ENCODE data around the gene FBXW8.

FBXW8 gene

DNA sequence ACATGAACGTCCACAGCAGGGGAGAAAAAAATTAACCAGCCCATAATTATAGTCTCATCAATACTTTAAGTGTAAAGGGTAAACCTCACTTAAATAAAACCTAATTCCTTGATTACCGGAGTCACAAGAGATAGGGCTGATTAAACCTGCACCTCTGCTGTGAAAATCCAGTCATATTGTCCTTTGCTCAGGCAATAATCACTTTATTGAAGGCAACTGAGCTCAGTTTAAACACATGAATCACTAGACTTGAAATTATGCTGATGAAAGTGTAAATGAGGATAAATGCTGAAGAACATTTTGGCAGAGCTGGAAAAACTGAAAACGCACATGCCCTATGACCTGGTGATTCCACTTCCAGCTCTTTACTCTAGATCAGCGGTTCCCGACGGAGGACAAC, 22.9 kb upstream of the FBXW8 start:
- no peak for DNase-seq

- no peak for DNase-seq
Measured at GRCh38 chr12:116890330-116890729, 20.4 kb upstream of the FBXW8 start.

DNA sequence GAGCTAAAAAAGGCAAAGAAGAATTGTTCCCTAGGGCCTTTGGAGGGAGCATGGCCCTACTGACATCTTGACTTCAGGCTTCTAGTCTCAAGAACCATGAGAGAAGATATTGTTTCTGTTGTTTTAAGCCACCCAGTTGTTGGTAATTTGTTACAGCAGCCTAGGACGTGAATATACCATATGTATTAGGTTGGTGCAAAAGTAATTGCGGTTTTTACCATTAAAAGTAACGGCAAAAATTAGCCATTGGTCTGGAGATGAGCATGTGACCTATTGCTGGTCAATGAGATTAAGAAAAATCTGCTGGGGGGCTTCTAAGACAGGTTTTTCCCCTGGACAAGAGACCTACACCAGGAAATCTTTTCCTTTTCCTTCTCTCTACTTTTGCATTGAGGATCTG, 19.7 kb upstream of the FBXW8 start:
- no peak for DNase-seq

DNA sequence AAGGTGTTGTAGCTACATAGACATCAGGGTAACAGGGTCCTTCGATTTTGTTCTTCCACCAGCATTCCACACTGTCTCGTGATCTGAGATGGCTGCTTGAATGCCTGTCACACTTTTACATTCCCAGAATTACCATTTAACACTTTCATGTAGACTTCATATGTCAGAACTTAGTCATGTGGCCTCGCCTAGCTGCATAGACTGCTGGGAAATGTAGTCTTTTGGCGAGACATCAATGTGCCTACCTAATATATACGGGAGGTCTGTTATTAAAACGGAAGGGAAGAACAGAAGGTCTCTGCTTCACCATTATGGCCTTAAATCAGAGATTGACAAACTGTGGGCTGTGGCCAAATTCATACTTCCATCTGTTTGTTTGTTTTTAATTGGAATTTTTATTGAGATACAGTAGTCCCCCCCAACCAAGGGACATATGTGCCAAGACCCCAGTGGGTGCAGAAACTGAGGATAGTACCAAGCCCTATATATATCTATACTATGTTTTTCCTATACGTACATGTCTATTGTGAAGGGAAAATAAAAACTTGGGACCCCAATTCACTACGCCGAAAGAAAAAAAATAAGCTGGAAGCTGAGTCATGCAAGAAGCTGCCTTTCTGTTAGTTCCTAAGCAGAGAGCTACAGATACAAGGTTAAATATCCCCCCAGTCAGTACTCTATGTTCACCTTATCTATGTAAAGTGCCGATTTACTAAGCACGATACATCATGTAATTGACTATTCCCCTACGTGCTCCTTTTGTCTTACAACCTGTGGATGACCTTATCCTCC, 18.2 kb upstream of the FBXW8 start:
- no peak for DNase-seq

DNA sequence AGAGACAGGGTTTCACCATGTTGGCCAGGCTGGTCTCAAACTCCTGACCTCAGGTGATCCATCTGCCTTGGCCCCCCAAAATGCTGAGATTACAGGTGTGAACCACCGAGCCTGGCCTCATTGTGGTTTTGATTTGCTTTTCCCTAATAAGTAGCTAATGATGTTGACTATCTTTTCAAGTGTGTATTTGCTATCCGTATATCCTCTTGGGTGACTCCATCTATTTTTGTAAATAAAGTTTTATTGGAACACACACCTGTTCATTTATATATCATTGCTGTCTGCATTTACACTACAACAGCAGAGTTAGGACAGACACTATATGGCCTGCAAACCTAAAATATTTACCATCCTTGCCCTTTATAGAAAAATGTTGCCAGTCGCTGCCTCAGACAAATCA, 15.8 kb upstream of the FBXW8 start:
- no peak for DNase-seq

DNA sequence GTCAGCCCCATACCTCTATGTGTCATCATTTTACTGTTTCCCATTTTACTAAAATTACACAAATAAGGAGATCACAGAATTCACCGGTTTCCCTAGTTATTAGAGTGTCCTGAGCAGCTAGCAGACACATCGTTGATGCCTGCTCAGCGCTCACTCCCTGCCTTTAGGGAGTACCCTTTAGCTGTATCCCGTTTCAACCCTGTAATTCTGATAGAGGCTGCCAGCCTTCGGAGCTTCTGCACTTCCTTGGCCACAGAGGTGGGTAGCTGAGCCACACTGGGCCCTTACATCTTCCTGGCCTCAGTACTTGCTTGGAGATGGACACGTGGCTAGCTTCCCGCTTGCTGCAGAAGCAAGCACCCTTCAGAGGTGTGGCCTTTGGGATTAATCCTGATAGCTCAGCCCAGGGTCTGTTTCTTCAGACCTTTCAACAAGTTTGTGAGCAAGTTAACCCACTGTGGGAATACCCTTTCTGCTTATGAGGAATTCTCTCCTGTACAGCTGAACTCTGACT, 14.3 kb upstream of the FBXW8 start:
- no peak for DNase-seq

- DNase-seq, result no peak
Measured at GRCh38 chr12:116897476-116897875, 13.3 kb upstream of the FBXW8 start.

- DNase-seq, result no peak
Measured at GRCh38 chr12:116898669-116899068, 12.1 kb upstream of the FBXW8 start.

- no peak for DNase-seq
Measured at GRCh38 chr12:116901612-116902011, 9.1 kb upstream of the FBXW8 start.

- no peak for DNase-seq
Measured at GRCh38 chr12:116903818-116904217, 6.9 kb upstream of the FBXW8 start.

DNA sequence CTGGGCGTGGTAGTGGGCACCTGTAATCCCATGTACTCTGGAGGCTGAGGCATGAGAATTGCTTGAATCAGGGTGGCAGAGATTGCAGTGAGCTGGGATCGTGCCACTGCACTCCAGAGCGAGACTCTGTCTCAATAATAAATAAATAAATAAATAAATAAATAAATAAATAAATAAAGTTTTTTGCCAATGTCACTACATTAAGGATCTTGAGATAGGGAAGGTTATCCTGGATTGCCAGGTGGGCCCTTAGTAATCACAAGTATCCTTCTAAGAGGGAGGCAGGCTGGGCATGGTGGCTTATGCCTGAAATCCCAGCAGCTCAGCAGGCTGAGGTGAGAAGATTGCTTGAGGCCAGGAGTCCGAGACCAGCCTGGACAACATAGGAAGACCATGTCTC, 4.5 kb upstream of the FBXW8 start:
- no peak for DNase-seq

- no peak for DNase-seq
Measured at GRCh38 chr12:116910280-116910644, 488 bp upstream of the FBXW8 start.

DNA sequence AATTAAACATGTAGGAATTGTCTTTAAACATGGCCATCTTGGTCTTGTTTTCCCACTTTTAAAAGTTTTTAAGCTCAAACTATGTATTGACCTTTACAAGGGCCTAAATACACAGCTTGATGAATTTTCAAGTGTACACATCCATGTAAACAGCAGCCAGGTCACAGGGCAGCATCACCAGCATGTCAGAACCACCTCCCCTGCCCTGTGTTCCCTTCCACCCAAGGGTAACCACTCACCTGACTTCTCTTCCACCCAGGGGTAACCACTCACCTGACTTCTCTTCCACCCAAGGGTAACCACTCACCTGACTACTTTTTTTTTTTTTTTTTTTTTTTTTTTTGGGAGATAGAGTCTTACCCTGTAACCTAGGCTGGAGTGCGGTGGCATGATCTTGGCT, 4.6 kb downstream of the FBXW8 start:
- DNase-seq, result no peak

DNA sequence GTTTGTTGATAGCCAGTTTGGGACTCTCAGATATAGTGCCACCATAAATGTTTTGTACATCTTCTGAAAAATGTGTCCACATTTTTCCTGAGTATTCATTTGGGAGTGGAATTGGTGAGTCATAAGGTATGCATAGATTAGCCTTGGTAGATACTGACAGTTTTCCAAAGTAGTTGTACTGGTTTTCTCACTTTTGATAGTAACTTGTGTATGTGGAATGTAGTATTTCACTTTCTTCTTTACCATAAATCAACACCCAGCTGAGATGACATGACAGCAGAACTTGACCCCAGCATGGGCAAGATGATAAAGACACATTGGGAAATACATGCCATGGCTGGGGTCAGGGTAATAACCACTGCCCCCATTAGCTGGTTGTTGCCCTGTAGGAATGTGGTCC, 5.4 kb downstream of the FBXW8 start:
- DNase-seq, result no peak

- DNase-seq, result no peak
Measured at GRCh38 chr12:116916714-116917114, 6.0 kb downstream of the FBXW8 start.

GRCh38 chr12:116918464-116918863, 7.7 kb downstream of the FBXW8 start:
- DNase-seq, result no peak

GRCh38 chr12:116919247-116919661, 8.5 kb downstream of the FBXW8 start:
- no peak for DNase-seq

- DNase-seq, result no peak
Measured at GRCh38 chr12:116919706-116920485, 9.1 kb downstream of the FBXW8 start.

GRCh38 chr12:116920939-116921338, 10.2 kb downstream of the FBXW8 start:
- no peak for DNase-seq

DNA sequence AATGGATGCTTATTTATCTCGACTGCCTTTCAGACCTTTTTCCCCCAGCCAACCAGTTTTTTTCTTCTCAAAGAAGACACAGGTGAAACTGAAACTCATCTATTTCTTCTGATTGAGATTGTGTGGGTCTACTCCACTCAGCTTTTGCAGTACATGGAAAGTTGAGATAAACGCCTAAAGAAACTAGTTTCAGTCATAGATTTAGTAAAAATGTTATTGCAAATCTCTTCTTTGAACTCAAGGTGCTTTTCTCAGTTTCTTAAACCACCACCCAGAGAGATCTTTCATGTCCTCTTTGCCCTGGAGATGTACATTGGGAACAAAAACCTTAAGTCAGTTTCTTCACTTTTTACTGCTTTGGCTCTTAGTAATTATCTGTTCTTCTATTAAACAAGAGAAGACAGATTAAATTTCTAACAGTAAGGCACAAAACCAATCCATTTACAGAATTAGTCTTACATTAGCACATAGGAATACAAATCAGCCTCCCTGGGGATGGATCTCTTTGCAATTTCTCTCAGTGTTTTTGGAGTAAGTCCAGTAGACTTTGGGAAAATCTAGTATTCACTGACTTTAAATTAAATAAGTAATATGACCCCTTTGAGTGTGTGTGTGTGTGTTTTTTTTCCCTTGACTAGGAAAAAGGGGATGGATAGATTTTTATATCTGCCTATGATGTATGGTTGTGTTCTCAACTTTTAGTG, 11.6 kb downstream of the FBXW8 start:
- DNase-seq, result no peak

DNA sequence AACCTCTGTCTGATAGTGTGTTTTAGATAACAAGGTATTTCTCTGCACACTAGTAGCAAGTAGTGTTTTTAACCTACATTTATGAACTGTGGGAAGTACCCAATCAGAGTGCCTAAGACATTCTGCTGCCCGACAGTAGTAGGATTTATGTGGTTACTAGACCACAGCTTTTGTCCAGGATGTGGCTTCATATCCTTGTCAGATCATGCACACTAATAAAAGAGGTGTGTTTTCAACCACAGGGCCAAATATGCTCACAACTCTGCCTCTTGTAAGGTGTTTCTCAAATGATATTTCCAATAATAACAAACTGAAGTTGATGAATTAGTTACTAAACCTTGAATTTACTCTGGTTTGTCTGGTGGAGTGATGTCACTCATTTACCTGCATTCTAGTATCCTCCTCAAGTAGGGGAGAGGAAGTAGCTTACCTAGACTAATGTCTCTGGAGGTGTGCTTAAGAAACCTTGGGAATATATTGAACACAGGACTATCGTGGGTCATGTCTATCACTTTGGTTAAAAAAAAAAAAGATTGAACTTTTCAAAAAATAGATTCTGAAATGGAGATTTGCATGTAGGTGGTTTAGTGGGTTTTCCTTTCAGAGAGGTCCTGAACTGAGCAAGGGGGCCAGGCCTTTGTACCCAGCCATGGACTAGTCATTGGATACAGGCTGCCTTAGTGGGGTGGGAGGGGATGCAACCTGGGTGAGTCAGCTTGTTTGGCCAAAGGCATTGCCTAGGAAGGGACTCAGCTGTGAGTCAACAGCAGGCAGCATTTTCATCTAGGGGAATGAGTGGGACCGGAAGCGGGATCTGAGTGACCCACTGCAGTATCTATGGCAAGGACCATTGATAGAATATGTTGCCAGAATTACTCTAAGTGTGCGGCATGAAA, 14.1 kb downstream of the FBXW8 start:
- no peak for DNase-seq
